K562 (cell line): ENCODE data around the gene ST6GALNAC6. TPM values are rescaled to one million over a fixed set of nuclear protein-coding genes. Genes with fewer than 3 reads are reported as not detected.

Source experiments
- C11orf30 ChIP-seq: fragments of 450-650 bp; IDR thresholded peaks from 2 replicates; pipeline ENCODE4 v1.6.1; 2016; ENCODE audit warnings: low read depth, mild to moderate bottlenecking
- CBX8 ChIP-seq: fragments of 200-600 bp; sonication (generic); IDR thresholded peaks from 2 replicates; pipeline ENCODE4 v1.6.1; 2012; ENCODE audit warnings: borderline replicate concordance, mixed run types, low read depth, mild to moderate bottlenecking, moderate library complexity, mixed read lengths, low read length, control low read depth, inconsistent platforms; ENCODE audit not compliant: poor library complexity, severe bottlenecking; ENCODE audit errors: extremely low read depth
- CREB3L1 ChIP-seq: fragments of 450-650 bp; IDR thresholded peaks from 2 replicates; pipeline ENCODE4 v1.6.1; 2014; ENCODE audit warnings: low read depth, mild to moderate bottlenecking, moderate library complexity, borderline replicate concordance
- CTCF ChIP-seq, 3 experiments: IDR thresholded peaks in 2 of 3; conservative IDR thresholded peaks in 1 of 3; 2 replicates each; pipeline ENCODE4 v1.5.1; 2011 to 2012; ENCODE audit warnings: low read length in 3 of 3, mild to moderate bottlenecking in 3 of 3, control low read depth in 2 of 3, improper control_type of control experiment in 1 of 3, inconsistent platforms in 1 of 3, low read depth in 1 of 3, mixed read lengths in 1 of 3, moderate library complexity in 1 of 3; ENCODE audit not compliant: insufficient read depth in 2 of 3
- E2F6 ChIP-seq, 2 experiments: IDR thresholded peaks; 2 replicates each; pipeline ENCODE4 v1.6.1; 2011; ENCODE audit warnings: borderline replicate concordance in 1 of 2, control low read depth in 1 of 2, low read depth in 1 of 2, low read length in 1 of 2, mild to moderate bottlenecking in 1 of 2, mixed read lengths in 1 of 2, moderate library complexity in 1 of 2; ENCODE audit not compliant: insufficient read depth in 1 of 2, insufficient read length in 1 of 2, poor library complexity in 1 of 2, severe bottlenecking in 1 of 2; ENCODE audit errors: extremely low read depth in 1 of 2
- ESRRA ChIP-seq: fragments of 450-650 bp; IDR thresholded peaks from 2 replicates; pipeline ENCODE4 v1.6.1; 2014; ENCODE audit warnings: low read depth, mild to moderate bottlenecking, moderate library complexity, borderline replicate concordance
- EZH2 ChIP-seq: IDR thresholded peaks from 2 replicates; pipeline ENCODE4 v1.6.1; 2012; ENCODE audit warnings: low read depth, mild to moderate bottlenecking, inconsistent platforms, low read length, borderline replicate concordance
- KLF1 ChIP-seq: fragments of 450-650 bp; IDR thresholded peaks from 2 replicates; pipeline ENCODE4 v1.6.1; 2016; ENCODE audit warnings: missing genetic modification characterization, missing compliant biosample characterization
- MAFF ChIP-seq: IDR thresholded peaks from 2 replicates; pipeline ENCODE4 v1.6.1; 2012; ENCODE audit warnings: low read length, improper control_type of control experiment
- MEIS2 ChIP-seq: fragments of 450-650 bp; IDR thresholded peaks from 2 replicates; pipeline ENCODE4 v1.6.1; 2014; ENCODE audit warnings: mild to moderate bottlenecking; ENCODE audit not compliant: partially characterized antibody
- PHB2 ChIP-seq: fragments of 450-650 bp; IDR thresholded peaks from 2 replicates; pipeline ENCODE4 v1.6.1; 2017; ENCODE audit warnings: low read depth
- PRMT5 ChIP-seq: sonication (generic); formaldehyde crosslinking; IDR thresholded peaks from 2 replicates; pipeline ENCODE4 v1.5.0; 2020; ENCODE audit warnings: missing genetic modification reagents
- PURB ChIP-seq: sonication (generic); formaldehyde crosslinking; IDR thresholded peaks from 2 replicates; pipeline ENCODE4 v1.9.0; 2021; ENCODE audit warnings: low read depth, mild to moderate bottlenecking, missing genetic modification reagents
- SP2 ChIP-seq: IDR thresholded peaks from 2 replicates; pipeline ENCODE4 v1.6.1; 2011; ENCODE audit warnings: mild to moderate bottlenecking, low read depth, low read length, moderate library complexity; ENCODE audit not compliant: poor library complexity, severe bottlenecking; ENCODE audit errors: extremely low read depth
- SRF ChIP-seq, 2 experiments: fragments of 250-450, 450-650 bp in 1 of 2; sonication (Bioruptor Pico) in 1 of 2; sonication (generic) in 1 of 2; formaldehyde crosslinking; IDR thresholded peaks; 2 replicates each; pipeline versions ENCODE4 v1.5.0 to v1.5.1; 2020 to 2022; ENCODE audit warnings: mild to moderate bottlenecking in 1 of 2, missing genetic modification reagents in 1 of 2
- USF1 ChIP-seq: sonication (generic); formaldehyde crosslinking; IDR thresholded peaks from 2 replicates; pipeline ENCODE4 v1.9.0; 2022; ENCODE audit warnings: mild to moderate bottlenecking, missing genetic modification reagents
- ZBED1 ChIP-seq: IDR thresholded peaks from 2 replicates; pipeline ENCODE4 v1.6.1; 2014
- ZNF124 ChIP-seq: sonication (generic); formaldehyde crosslinking; IDR thresholded peaks from 2 replicates; pipeline ENCODE4 v1.8.1; 2022; ENCODE audit warnings: missing genetic modification reagents
- ZNF232 ChIP-seq: sonication (generic); formaldehyde crosslinking; IDR thresholded peaks from 2 replicates; pipeline ENCODE4 v1.8.0; 2022; ENCODE audit warnings: mild to moderate bottlenecking, missing genetic modification reagents
- ZNF24 ChIP-seq: fragments of 450-650 bp; IDR thresholded peaks from 2 replicates; pipeline ENCODE4 v1.6.1; 2016
- ZNF561 ChIP-seq: fragments of 450-650 bp; formaldehyde crosslinking; conservative IDR thresholded peaks from 2 replicates; pipeline ENCODE4 v1.4.0; 2020; ENCODE audit warnings: mild to moderate bottlenecking, moderate library complexity
- ZNF586 ChIP-seq: fragments of 450-650 bp; formaldehyde crosslinking; conservative IDR thresholded peaks from 2 replicates; pipeline ENCODE4 v1.4.0; 2020; ENCODE audit warnings: mild to moderate bottlenecking, moderate library complexity
- polyA plus RNA-seq, 8 experiments: library from polyadenylated mRNA; depleted of rRNA in 4 of 8; stranded (reverse) in 5 of 8; unstranded in 3 of 8; fragments of >200 nt; fragmentation: Nextera tagmentation in 2 of 8; fragmentation: Illumina TruSeq in 1 of 8; extraction: Ambion mirVana in 2 of 8; extraction: Trizol in 1 of 8; gene quantifications; 2 replicates each; pipeline versions ENCODE4 v1.2.1 to v1.2.3, GENCODE V29; 2011 to 2014; ENCODE audit warnings: inconsistent platforms in 1 of 8, missing spikeins in 1 of 8
- total RNA-seq, 7 experiments: library from RNA; depleted of rRNA in 6 of 7; stranded (reverse); fragments of >200 nt in 6 of 7; fragmentation: Illumina TruSeq in 2 of 7; extraction: Trizol in 2 of 7; gene quantifications; 2 replicates each; pipeline versions ENCODE4 v1.2.1 to v1.2.3, GENCODE V29; 2011 to 2021; ENCODE audit warnings: low replicate concordance in 1 of 7

ST6GALNAC6 gene
- total and polyA plus RNA-seq, 9 of the 15 experiments (the other 6 are each of a cell fraction or from before 2014, with no cell fraction given): 0.13 to 23.0 (median 14.5) TPM

- TF ChIP-seq KLF1 (peak; percentile 78; the same call in 1 of the 2 replicates), CBX8 (no peak), CREB3L1 (peak; percentile 16; the same call in 1 of the 2 replicates), MEIS2 (peak; percentile 81), ZNF561 (no peak), SP2 (no peak), EZH2 (no peak), E2F6 (IDR thresholded peaks at IDR 0.05; ENCODE audit: borderline replicate concordance in 1 of 2, extremely low read depth in 1 of 2, insufficient read depth in 1 of 2, insufficient read length in 1 of 2, low read depth in 1 of 2, low read length in 1 of 2, poor library complexity in 1 of 2, severe bottlenecking in 1 of 2) (peak; percentile 82 to 84), ZNF24 (no peak), C11orf30 (no peak), PRMT5 (CRISPR knock-in tag) (no peak), CTCF (IDR thresholded peaks at IDR 0.05 in 2 of 3, conservative IDR thresholded peaks at IDR 0.05 in 1 of 3; ENCODE audit: insufficient read depth in 2 of 3, low read depth in 1 of 3, low read length in 3 of 3) (no peak), ZNF232 (CRISPR knock-in tag) (peak; percentile 71; the same call in 1 of the 2 replicates), ZNF124 (no peak), SRF (CRISPR knock-in tag; IDR thresholded peaks at IDR 0.05) (no peak), PURB (CRISPR knock-in tag) (no peak), PHB2 (peak; percentile 27; the same call in 1 of the 2 replicates), USF1 (CRISPR knock-in tag) (peak; percentile 83), ZBED1 (no peak), ESRRA (peak; percentile 77; the same call in 1 of the 2 replicates), ZNF586 (no peak), MAFF (no peak)
These were observed 37.1 kb downstream of the ST6GALNAC6 start (continued) for GRCh38 chr9:127862075-127863011.
